ENCODE measurements around the gene RBPJL.

Gene RBPJL

DNA sequence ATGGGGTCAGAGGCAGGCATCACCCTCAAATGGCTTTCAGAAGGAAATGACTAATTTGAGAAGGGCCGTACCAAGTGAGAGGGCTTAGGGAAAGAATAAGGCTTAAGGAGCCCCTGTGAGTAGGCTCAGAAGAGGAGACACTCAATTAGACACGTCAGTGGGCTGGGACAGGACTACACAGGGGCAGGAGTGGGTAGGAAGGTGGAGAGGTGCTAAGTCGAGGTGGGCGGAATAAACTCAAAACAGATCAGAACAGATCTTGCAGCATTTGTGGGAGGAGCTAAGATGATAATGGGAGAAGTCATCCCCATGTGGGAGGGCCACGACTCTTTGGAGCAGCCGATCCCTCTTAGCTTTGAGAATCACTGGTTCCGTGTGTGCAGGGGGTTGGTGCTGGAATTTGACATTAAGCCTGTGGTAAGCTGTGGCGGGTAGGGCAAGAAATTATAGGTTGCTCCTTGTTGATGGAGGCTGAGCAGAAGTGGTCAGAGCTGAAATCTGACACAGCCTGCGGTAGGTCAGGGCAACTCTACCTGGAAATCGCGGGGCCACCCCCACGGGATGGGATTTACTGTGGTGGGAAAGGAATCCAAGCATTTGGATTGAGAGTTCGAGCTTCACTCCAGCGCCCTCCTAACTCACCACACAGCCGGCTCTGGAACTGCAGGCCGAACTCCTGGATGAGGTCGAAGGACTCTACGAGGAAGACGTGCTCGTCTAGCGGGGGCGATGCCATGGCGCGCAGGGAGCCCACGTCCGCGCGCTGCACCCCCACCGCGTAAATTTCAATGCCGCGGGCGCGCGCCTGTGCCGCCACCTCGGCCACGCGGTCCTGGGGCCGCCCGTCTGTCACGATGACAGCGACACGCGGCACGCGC, 2.8 kb upstream of the RBPJL start:
- H3K79me2 ChIP-seq (ENCODE audit: control insufficient read depth, low read length) = no peaks in the 10 kb centered on the region
- H3K9me2 ChIP-seq (replicated peaks; ENCODE audit: control insufficient read depth, low read length) = no peaks in the 10 kb centered on the region
- H3K36me3 ChIP-seq (ENCODE audit: control insufficient read depth, low read length) = no peaks in the 10 kb centered on the region
- no peak overlapping the region for H3K4me3 ChIP-seq (ENCODE audit: low read length)
- no peaks in the 10 kb centered on the region for H3K9me3 ChIP-seq (ENCODE audit: control insufficient read depth, insufficient read depth, low read length)
- no peaks in the 10 kb centered on the region for H3F3A ChIP-seq (ENCODE audit: control insufficient read depth, insufficient read depth)
- H4K20me1 ChIP-seq (ENCODE audit: control insufficient read depth, insufficient read depth, low read depth, low read length) = no peaks in the 10 kb centered on the region
- H3K27me3 ChIP-seq (ENCODE audit: control insufficient read depth, low read length) = peaks cover 8% of the 10 kb centered on the region
- TF ChIP-seq EZH2phosphoT487 (IDR thresholded peaks at IDR 0.05; ENCODE audit: borderline replicate concordance, low read length) = no peak
- TF ChIP-seq, protein P1, sequence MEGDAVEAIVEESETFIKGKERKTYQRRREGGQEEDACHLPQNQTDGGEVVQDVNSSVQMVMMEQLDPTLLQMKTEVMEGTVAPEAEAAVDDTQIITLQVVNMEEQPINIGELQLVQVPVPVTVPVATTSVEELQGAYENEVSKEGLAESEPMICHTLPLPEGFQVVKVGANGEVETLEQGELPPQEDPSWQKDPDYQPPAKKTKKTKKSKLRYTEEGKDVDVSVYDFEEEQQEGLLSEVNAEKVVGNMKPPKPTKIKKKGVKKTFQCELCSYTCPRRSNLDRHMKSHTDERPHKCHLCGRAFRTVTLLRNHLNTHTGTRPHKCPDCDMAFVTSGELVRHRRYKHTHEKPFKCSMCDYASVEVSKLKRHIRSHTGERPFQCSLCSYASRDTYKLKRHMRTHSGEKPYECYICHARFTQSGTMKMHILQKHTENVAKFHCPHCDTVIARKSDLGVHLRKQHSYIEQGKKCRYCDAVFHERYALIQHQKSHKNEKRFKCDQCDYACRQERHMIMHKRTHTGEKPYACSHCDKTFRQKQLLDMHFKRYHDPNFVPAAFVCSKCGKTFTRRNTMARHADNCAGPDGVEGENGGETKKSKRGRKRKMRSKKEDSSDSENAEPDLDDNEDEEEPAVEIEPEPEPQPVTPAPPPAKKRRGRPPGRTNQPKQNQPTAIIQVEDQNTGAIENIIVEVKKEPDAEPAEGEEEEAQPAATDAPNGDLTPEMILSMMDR (IDR thresholded peaks at IDR 0.05; ENCODE audit: low read depth, low read length, poor library complexity, severe bottlenecking) = no peak
- H3K4me2 ChIP-seq (ENCODE audit: low read length) = no peak overlapping the region
- H3K27ac ChIP-seq (ENCODE audit: low read depth, low read length) = no peak overlapping the region
- no peaks in the 10 kb centered on the region for H3K4me1 ChIP-seq (ENCODE audit: control insufficient read depth, low read length)

DNA sequence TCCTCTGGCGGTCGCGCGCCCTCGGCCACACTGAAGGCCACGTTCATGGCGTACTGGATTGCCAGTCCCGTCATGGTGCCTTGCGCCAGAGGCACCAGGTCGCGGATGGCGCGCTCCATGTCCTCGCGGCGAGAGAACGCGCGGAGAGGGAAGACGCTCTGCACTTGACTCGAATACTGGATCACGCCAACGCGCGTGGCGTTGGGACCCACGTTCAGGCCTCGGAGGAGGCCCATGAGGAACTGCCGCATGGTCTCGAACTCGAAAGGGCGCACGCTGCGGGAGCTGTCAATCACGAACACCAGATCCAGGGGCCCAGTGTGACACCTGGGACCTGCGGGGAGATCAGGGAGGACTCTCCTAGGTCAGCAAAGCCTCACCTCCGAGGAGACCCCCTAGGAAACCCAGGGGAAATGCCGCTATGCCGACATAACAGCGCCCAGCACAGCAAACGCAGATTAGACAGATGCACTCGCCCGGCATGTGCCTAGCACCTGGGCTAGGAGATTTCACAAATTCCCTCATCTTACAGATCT, 2.1 kb upstream of the RBPJL start:
- peaks cover 8% of the 10 kb centered on the region for H3K27me3 ChIP-seq (ENCODE audit: control insufficient read depth, low read length)
- no peak overlapping the region for H3K4me2 ChIP-seq (ENCODE audit: low read length)
- no peaks in the 10 kb centered on the region for H3K4me1 ChIP-seq (ENCODE audit: control insufficient read depth, low read length)
- no peak overlapping the region for H3K27ac ChIP-seq (ENCODE audit: low read depth, low read length)
- no peak for TF ChIP-seq EZH2phosphoT487 (IDR thresholded peaks at IDR 0.05; ENCODE audit: borderline replicate concordance, low read length)
- TF ChIP-seq, protein P1 (IDR thresholded peaks at IDR 0.05; ENCODE audit: low read depth, low read length, poor library complexity, severe bottlenecking) = no peak
- H3K79me2 ChIP-seq (ENCODE audit: control insufficient read depth, low read length) = no peaks in the 10 kb centered on the region
- no peaks in the 10 kb centered on the region for H3K9me3 ChIP-seq (ENCODE audit: control insufficient read depth, insufficient read depth, low read length)
- no peaks in the 10 kb centered on the region for H3F3A ChIP-seq (ENCODE audit: control insufficient read depth, insufficient read depth)
- H4K20me1 ChIP-seq (ENCODE audit: control insufficient read depth, insufficient read depth, low read depth, low read length) = no peaks in the 10 kb centered on the region
- H3K9me2 ChIP-seq (replicated peaks; ENCODE audit: control insufficient read depth, low read length) = no peaks in the 10 kb centered on the region
- H3K4me3 ChIP-seq (ENCODE audit: low read length) = no peak overlapping the region
- no peaks in the 10 kb centered on the region for H3K36me3 ChIP-seq (ENCODE audit: control insufficient read depth, low read length)

DNA sequence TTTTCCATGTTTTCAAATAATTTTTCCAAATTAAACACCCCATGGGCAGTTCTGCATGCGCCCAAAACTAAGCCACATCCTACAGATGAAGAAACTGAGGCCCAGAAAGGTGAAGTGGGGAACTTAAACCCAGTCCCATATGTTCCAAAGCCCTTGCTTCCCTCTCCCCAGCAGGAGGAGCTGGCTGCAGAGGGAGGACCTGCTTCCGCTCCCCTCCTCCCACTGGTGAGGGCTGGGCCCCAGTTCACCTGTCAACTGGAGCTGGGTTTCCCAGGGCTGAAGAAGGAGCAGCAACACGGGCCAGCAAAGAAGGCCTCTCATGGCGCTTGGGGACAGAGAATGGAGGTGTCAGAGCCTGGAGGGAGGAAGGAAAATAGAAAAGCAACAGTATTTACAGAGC, 1.4 kb upstream of the RBPJL start:
- Histone ChIP-seq H3K9me3 (ENCODE audit: control insufficient read depth, insufficient read depth, low read length) (no peaks in the 10 kb centered on the region), H3K4me3 (ENCODE audit: low read length) (no peak overlapping the region), H3K4me1 (ENCODE audit: control insufficient read depth, low read length) (no peaks in the 10 kb centered on the region), H3K79me2 (ENCODE audit: control insufficient read depth, low read length) (no peaks in the 10 kb centered on the region), H3K27me3 (ENCODE audit: control insufficient read depth, low read length) (peaks cover 8% of the 10 kb centered on the region), H4K20me1 (ENCODE audit: control insufficient read depth, insufficient read depth, low read depth, low read length) (no peaks in the 10 kb centered on the region), H3K27ac (ENCODE audit: low read depth, low read length) (no peak overlapping the region), H3F3A (ENCODE audit: control insufficient read depth, insufficient read depth) (no peaks in the 10 kb centered on the region), H3K36me3 (ENCODE audit: control insufficient read depth, low read length) (no peaks in the 10 kb centered on the region), H3K4me2 (ENCODE audit: low read length) (no peak overlapping the region), H3K9me2 (replicated peaks; ENCODE audit: control insufficient read depth, low read length) (no peaks in the 10 kb centered on the region)
- TF ChIP-seq, protein P1 (IDR thresholded peaks at IDR 0.05; ENCODE audit: low read depth, low read length, poor library complexity, severe bottlenecking) = no peak
- TF ChIP-seq EZH2phosphoT487 (IDR thresholded peaks at IDR 0.05; ENCODE audit: borderline replicate concordance, low read length) = no peak

Measured in DOHH2 (cell line).